Measurements from ENCODE around the gene TNNI3K.

Gene TNNI3K

GRCh38 chr1:74512170-74512915 lies 277.2 kb downstream of the TNNI3K start, which contains the start of gene LRRC53:
Gene LRRC53 (minus strand): TSS chr1:74512611. CDS start chr1:74483349, 29,262 bp downstream.
- TF ChIP-seq CTCF (IDR thresholded peaks at IDR 0.05; ENCODE audit: low read depth, low read length): no peak
- DNase-seq (ENCODE audit: low read depth, low spot score): no peak
- no peak within 1 kb of the TSS for H3K4me3 ChIP-seq (ENCODE audit: low read depth, low read length)
- in situ Hi-C loops (cut with HindIII; ENCODE audit: low sequenced_read_pairs): no loop called here

- no peak for DNase-seq (ENCODE audit: low read depth, low spot score)
- in situ Hi-C loops (cut with HindIII; ENCODE audit: low sequenced_read_pairs): no loop called here
- H3K4me3 ChIP-seq (ENCODE audit: low read depth, low read length): no peak overlapping the region
- TF ChIP-seq CTCF (IDR thresholded peaks at IDR 0.05; ENCODE audit: low read depth, low read length): no peak
These were observed 278.5 kb downstream of the TNNI3K start for GRCh38 chr1:74513411-74514300.

GRCh38 chr1:74517599-74518051 lies 282.4 kb downstream of the TNNI3K start:
- no peak overlapping the region for H3K4me3 ChIP-seq (ENCODE audit: low read depth, low read length)
- in situ Hi-C loops (cut with HindIII; ENCODE audit: low sequenced_read_pairs): no loop called here
- DNase-seq (ENCODE audit: low read depth, low spot score): no peak
- TF ChIP-seq CTCF (IDR thresholded peaks at IDR 0.05; ENCODE audit: low read depth, low read length): no peak

- H3K4me3 ChIP-seq (ENCODE audit: low read depth, low read length): no peak overlapping the region
- in situ Hi-C loops (cut with HindIII; ENCODE audit: low sequenced_read_pairs): no loop called here
- TF ChIP-seq CTCF (IDR thresholded peaks at IDR 0.05; ENCODE audit: low read depth, low read length): no peak
- DNase-seq (ENCODE audit: low read depth, low spot score): peak; percentile 11
These were observed 287.0 kb downstream of the TNNI3K start for GRCh38 chr1:74522148-74522547.

- DNase-seq (ENCODE audit: low read depth, low spot score): peak; percentile 28
- in situ Hi-C loops (cut with HindIII; ENCODE audit: low sequenced_read_pairs): no loop called here
These were observed 288.8 kb downstream of the TNNI3K start for GRCh38 chr1:74523873-74524480.

More at GRCh38 chr1:74523873-74524480, 288.8 kb downstream of the TNNI3K start:
- no peak for TF ChIP-seq CTCF (IDR thresholded peaks at IDR 0.05; ENCODE audit: low read depth, low read length)
- H3K4me3 ChIP-seq (ENCODE audit: low read depth, low read length): no peak overlapping the region

All from astrocyte of the spinal cord (primary cell).